ENCODE measurements around the gene SYT17.

SYT17 gene

GRCh38 chr16:19307587-19308241 is 139.7 kb downstream of the SYT17 start:
- DNase-seq = no peak

GRCh38 chr16:19308392-19308791 is 140.4 kb downstream of the SYT17 start:
- no peak for DNase-seq

- DNase-seq = no peak
Observed at GRCh38 chr16:19309178-19309577, 141.1 kb downstream of the SYT17 start.

- no peak for DNase-seq
Observed at GRCh38 chr16:19314718-19315425, 146.8 kb downstream of the SYT17 start.

- no peak for DNase-seq
Observed at GRCh38 chr16:19315889-19316433, 147.9 kb downstream of the SYT17 start.

- no peak for DNase-seq
Observed at GRCh38 chr16:19316846-19317245, 148.8 kb downstream of the SYT17 start.
